ENCODE data around the gene VSIG10.

The VSIG10 gene

GRCh38 chr12:118015944-118016343 is 87.9 kb downstream of the VSIG10 start:
- no peak for TF ChIP-seq CTCF (IDR thresholded peaks at IDR 0.05; ENCODE audit: extremely low read depth, insufficient read depth, missing control alignments)
- no peak for DNase-seq (ENCODE audit: low spot score)
- in situ Hi-C loops (cut with MboI; ENCODE audit: low pct_unique_long_range_greater_than_20kb, low sequenced_read_pairs, unreplicated experiment) = no loop called here

DNA sequence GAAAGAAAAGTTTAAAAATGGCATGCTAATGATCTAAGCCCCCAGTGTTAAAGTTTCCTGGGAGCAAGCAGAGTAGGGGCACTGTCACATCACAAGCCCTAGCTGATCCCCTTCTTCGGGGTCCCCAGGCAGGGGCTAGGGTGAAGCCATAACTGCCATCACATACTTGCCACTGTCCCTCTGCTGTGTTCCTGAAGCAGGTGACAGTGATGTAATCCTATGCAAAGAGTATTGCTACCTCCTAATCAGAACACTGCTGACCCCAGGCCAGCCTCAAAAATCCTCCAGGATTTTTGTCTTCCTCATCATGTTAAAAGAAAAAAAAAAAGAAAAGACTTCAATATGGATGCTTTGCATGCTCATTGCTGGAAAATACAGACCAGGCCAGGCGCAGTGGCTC is 88.5 kb downstream of the VSIG10 start:
- DNase-seq (ENCODE audit: low spot score) = no peak
- in situ Hi-C loops (cut with MboI; ENCODE audit: low pct_unique_long_range_greater_than_20kb, low sequenced_read_pairs, unreplicated experiment) = no loop called here
- no peak for TF ChIP-seq CTCF (IDR thresholded peaks at IDR 0.05; ENCODE audit: extremely low read depth, insufficient read depth, missing control alignments)

All from GM13977 (cell line).